IMR-90 (cell line): Measurements from ENCODE around the gene NPHS1. TPM values are rescaled to one million over a fixed set of nuclear protein-coding genes. Genes with fewer than 3 reads are reported as not detected.

Experiments used
- ATAC-seq: fragments of 200-7000 bp; cut with Tn5 transposase; 2 replicates; pipeline ENCODE4 v1.9.1; 2020; ENCODE audit warnings: low read depth, mild to moderate bottlenecking, moderate library complexity
- BruUV-seq: library from RNA; stranded (reverse); fragments of 400-500 nt; replicated peaks from 2 replicates; lab custom pipeline; 2021; lab: Mats Ljungman, UMichigan
- CTCF ChIA-PET: fragments of 300-600 bp; formaldehyde crosslinking; extraction: SDS; loops from one replicate; lab custom pipeline; 2021; ENCODE audit warnings: antibody characterized with exemption; lab: Yijun Ruan, JAX
- POLR2A ChIA-PET: fragments of 300-600 bp; sonication (Branson Sonifier 250); formaldehyde crosslinking; loops from one replicate; lab custom pipeline; 2022; ENCODE audit warnings: antibody characterized with exemption; ENCODE audit not compliant: unreplicated experiment; lab: Charles Lee
- DNase-seq: peaks from one replicate; pipeline ENCODE4 v3.0.0; 2013
- H2AFZ ChIP-seq: replicated peaks from 2 replicates; pipeline ENCODE3; 2013; ENCODE audit warnings: low read length, mild to moderate bottlenecking; ENCODE audit not compliant: poor library complexity
- H2AK5ac ChIP-seq: 2 replicates; pipeline ENCODE4 v1.6.1; 2013; ENCODE audit warnings: low read depth, low read length, inconsistent platforms
- H2AK9ac ChIP-seq: replicated peaks from 2 replicates; pipeline ENCODE3; 2013; ENCODE audit warnings: mild to moderate bottlenecking, low read depth, low read length, moderate library complexity; ENCODE audit not compliant: poor library complexity
- H2BK120ac ChIP-seq: 2 replicates; pipeline ENCODE4 v1.6.1; 2013; ENCODE audit warnings: low read depth, low read length, inconsistent platforms
- H2BK15ac ChIP-seq: 3 replicates; pipeline ENCODE4 v1.6.1; 2013; ENCODE audit warnings: low read depth, low read length, inconsistent platforms
- H2BK20ac ChIP-seq: 2 replicates; pipeline ENCODE4 v1.6.1; 2013; ENCODE audit warnings: low read depth, mild to moderate bottlenecking, inconsistent platforms, low read length, moderate library complexity
- H2BK5ac ChIP-seq: 2 replicates; pipeline ENCODE4 v1.6.1; 2013; ENCODE audit warnings: mild to moderate bottlenecking, low read depth, low read length, inconsistent platforms; ENCODE audit not compliant: poor library complexity, severe bottlenecking
- H3K14ac ChIP-seq: replicated peaks from 2 replicates; pipeline ENCODE4 v1.6.1; 2013; ENCODE audit warnings: low read depth, low read length, inconsistent platforms
- H3K18ac ChIP-seq: 2 replicates; pipeline ENCODE4 v1.6.1; 2013; ENCODE audit warnings: low read depth, low read length, control low read depth
- H3K23ac ChIP-seq: 2 replicates; pipeline ENCODE4 v1.6.1; 2013; ENCODE audit warnings: low read depth, low read length, inconsistent platforms
- H3K27ac ChIP-seq: 2 replicates; pipeline ENCODE4 v1.5.1; 2013; ENCODE audit warnings: mild to moderate bottlenecking, control low read depth, low read length; ENCODE audit not compliant: insufficient read depth
- H3K27me3 ChIP-seq: 2 replicates; pipeline ENCODE4 v1.6.1; 2013; ENCODE audit warnings: low read length; ENCODE audit not compliant: control insufficient read depth, insufficient read depth
- H3K36me3 ChIP-seq: 2 replicates; pipeline ENCODE4 v1.6.1; 2013; ENCODE audit warnings: low read length, mixed read lengths; ENCODE audit not compliant: control insufficient read depth, insufficient read depth
- H3K4ac ChIP-seq: 2 replicates; pipeline ENCODE4 v1.6.1; 2013; ENCODE audit warnings: low read depth, low read length, inconsistent platforms
- H3K4me1 ChIP-seq: 2 replicates; pipeline ENCODE4 v1.6.1; 2013; ENCODE audit warnings: low read length, mixed read lengths; ENCODE audit not compliant: control insufficient read depth, insufficient read depth
- H3K4me2 ChIP-seq: 2 replicates; pipeline ENCODE4 v1.6.1; 2013; ENCODE audit warnings: low read depth, mild to moderate bottlenecking, control low read depth, low read length, moderate library complexity
- H3K4me3 ChIP-seq: 2 replicates; pipeline ENCODE4 v1.5.1; 2013; ENCODE audit warnings: low read depth, mild to moderate bottlenecking, control low read depth, low read length, moderate library complexity; ENCODE audit not compliant: insufficient read depth
- H3K56ac ChIP-seq: 2 replicates; pipeline ENCODE4 v1.6.1; 2013; ENCODE audit warnings: low read length, inconsistent platforms; ENCODE audit not compliant: insufficient read depth; ENCODE audit errors: extremely low read depth
- H3K79me1 ChIP-seq, 2 experiments: 2 replicates each; pipeline ENCODE4 v1.6.1; 2013; ENCODE audit warnings: low read length in 2 of 2, inconsistent platforms in 1 of 2, low read depth in 1 of 2
- H3K9ac ChIP-seq: 2 replicates; pipeline ENCODE4 v1.6.1; 2013; ENCODE audit warnings: low read depth, low read length, control low read depth
- H3K9me1 ChIP-seq: 2 replicates; pipeline ENCODE4 v1.6.1; 2013; ENCODE audit warnings: low read length, inconsistent platforms; ENCODE audit not compliant: insufficient read depth
- H3K9me3 ChIP-seq: 2 replicates; pipeline ENCODE4 v1.6.1; 2013; ENCODE audit warnings: low read length; ENCODE audit not compliant: control insufficient read depth, insufficient read depth
- H4K20me1 ChIP-seq: 2 replicates; pipeline ENCODE4 v1.6.1; 2013; ENCODE audit warnings: low read length, inconsistent platforms; ENCODE audit not compliant: insufficient read depth
- H4K5ac ChIP-seq: 2 replicates; pipeline ENCODE4 v1.6.1; 2013; ENCODE audit warnings: mild to moderate bottlenecking, low read depth, low read length, control low read depth
- H4K8ac ChIP-seq, 2 experiments: 2 replicates each; pipeline ENCODE4 v1.6.1; 2013; ENCODE audit warnings: low read depth in 2 of 2, low read length in 2 of 2, control low read depth in 1 of 2, inconsistent platforms in 1 of 2
- H4K91ac ChIP-seq: 2 replicates; pipeline ENCODE4 v1.6.1; 2013; ENCODE audit warnings: low read depth, low read length, inconsistent platforms; ENCODE audit not compliant: insufficient read depth
- BHLHE40 ChIP-seq: fragments of 150-350 bp; IDR thresholded peaks from 2 replicates; pipeline ENCODE4 v1.6.1; 2016; ENCODE audit warnings: mild to moderate bottlenecking, low read depth, low read length
- CEBPB ChIP-seq: IDR thresholded peaks from 2 replicates; pipeline ENCODE4 v1.6.1; 2012; ENCODE audit warnings: low read depth, low read length, improper control_type of control experiment
- CHD1 ChIP-seq: IDR thresholded peaks from 2 replicates; pipeline ENCODE4 v1.6.1; 2012; ENCODE audit warnings: low read depth, low read length, improper control_type of control experiment
- CTCF ChIP-seq: conservative IDR thresholded peaks from 2 replicates; pipeline ENCODE4 v1.5.1; 2012; ENCODE audit warnings: mild to moderate bottlenecking, low read depth, low read length, improper control_type of control experiment
- FOS ChIP-seq: fragments of 150-350 bp; IDR thresholded peaks from 2 replicates; pipeline ENCODE4 v1.6.1; 2016; ENCODE audit warnings: low read depth, low read length
- MAFK ChIP-seq: IDR thresholded peaks from 2 replicates; pipeline ENCODE4 v1.6.1; 2012; ENCODE audit warnings: low read depth, low read length, improper control_type of control experiment
- MAZ ChIP-seq: IDR thresholded peaks from 2 replicates; pipeline ENCODE4 v1.6.1; 2012; ENCODE audit warnings: low read depth, mild to moderate bottlenecking, low read length, improper control_type of control experiment, moderate library complexity, borderline replicate concordance
- MXI1 ChIP-seq: IDR thresholded peaks from 2 replicates; pipeline ENCODE4 v1.6.1; 2012; ENCODE audit warnings: low read depth, mild to moderate bottlenecking, low read length, moderate library complexity, borderline replicate concordance
- NFE2L2 ChIP-seq: fragments of 150-350 bp; IDR thresholded peaks from 2 replicates; pipeline ENCODE4 v1.6.1; 2016; ENCODE audit warnings: low read depth, mild to moderate bottlenecking, low read length
- POLR2A ChIP-seq: IDR thresholded peaks from 2 replicates; pipeline ENCODE4 v1.6.1; 2012; ENCODE audit warnings: mild to moderate bottlenecking, low read depth, low read length
- RAD21 ChIP-seq: IDR thresholded peaks from 2 replicates; pipeline ENCODE4 v1.6.1; 2012; ENCODE audit warnings: low read length, improper control_type of control experiment
- RCOR1 ChIP-seq: IDR thresholded peaks from 2 replicates; pipeline ENCODE4 v1.6.1; 2012; ENCODE audit warnings: mild to moderate bottlenecking, low read length, improper control_type of control experiment; ENCODE audit not compliant: insufficient replicate concordance
- RFX5 ChIP-seq: IDR thresholded peaks from 2 replicates; pipeline ENCODE4 v1.8.0; 2012; ENCODE audit warnings: low read depth, mild to moderate bottlenecking, low read length, moderate library complexity
- SMC3 ChIP-seq: fragments of 150-350 bp; IDR thresholded peaks from 2 replicates; pipeline ENCODE4 v1.6.1; 2016; ENCODE audit warnings: low read depth, mild to moderate bottlenecking, antibody characterized with exemption, low read length, moderate library complexity
- WGBS, 2 experiments: methylation state at CpG; one replicate each; pipeline versions ENCODE4 v1.1.5 to v1.1.7; 2013; ENCODE audit warnings: missing lambda C conversion rate in 2 of 2; ENCODE audit not compliant: insufficient read length in 1 of 2; ENCODE audit errors: extremely low coverage in 2 of 2; 5-methylcytosine and 5-hydroxymethylcytosine counted together
- dilution Hi-C: fragments of 300-500 bp; cut with HindIII; formaldehyde crosslinking; loops from one replicate; pipeline ENCODE4 v1.14.3; 2018; ENCODE audit warnings: low sequenced_read_pairs; ENCODE audit not compliant: unreplicated experiment
- in situ Hi-C: fragments of 300-500 bp; cut with MboI; formaldehyde crosslinking; loops from 3 replicates; pipeline ENCODE4 v1.14.3; 2019; ENCODE audit warnings: low sequenced_read_pairs, inconsistent platforms, mixed read lengths
- intact Hi-C: fragments of 100-400 bp; cut with micrococcal nuclease; formaldehyde crosslinking; loops from 2 replicates; pipeline ENCODE4 v1.10.0; 2022
- polyA plus RNA-seq, 3 experiments: library from polyadenylated mRNA; depleted of rRNA; stranded (reverse); fragments of >200 nt; gene quantifications; 2 replicates each; pipeline ENCODE4 v1.2.3, GENCODE V29; 2012; ENCODE audit warnings: low replicate concordance in 1 of 3
- total RNA-seq: library from RNA; depleted of rRNA; stranded (reverse); fragments of >200 nt; gene quantifications from 2 replicates; pipeline ENCODE4 v1.2.3, GENCODE V29; 2012
- TF ChIP-seq, protein P1 (sequence below): fragments of 150-350 bp; IDR thresholded peaks from 2 replicates; pipeline ENCODE4 v1.6.1; 2017; ENCODE audit warnings: mild to moderate bottlenecking, antibody characterized with exemption, low read length, low read depth
- TF ChIP-seq, protein P2 (sequence below): fragments of 150-350 bp; IDR thresholded peaks from 2 replicates; pipeline ENCODE4 v1.6.1; 2016; ENCODE audit warnings: low read depth, mild to moderate bottlenecking, low read length, moderate library complexity, borderline replicate concordance

Gene NPHS1
- total and polyA plus RNA-seq, 2 of the 4 experiments (the other 2 are of a cell fraction), result not detected

- H2BK5ac ChIP-seq, result no peak overlapping the region
- no peaks in the 10 kb centered on the region for H3K27me3 ChIP-seq
- H3K4me1 ChIP-seq, result 0 out of 2 replicates have a peak, but pooled peaks cover 6% of the 10 kb centered on the region
- H3K56ac ChIP-seq, result no peak overlapping the region
- H3K18ac ChIP-seq, result no peak overlapping the region
- WGBS, 2 experiments, result no CpG with 5 or more reads among the region's 2 CpGs
- no peak overlapping the region for H2AK5ac ChIP-seq
- H4K20me1 ChIP-seq, result no peaks in the 10 kb centered on the region
- no peaks in the 10 kb centered on the region for H3K9me3 ChIP-seq
- H2AK9ac ChIP-seq, result no peak overlapping the region
- ATAC-seq (no peak), DNase-seq (no peak)
- H2BK20ac ChIP-seq, result no peak overlapping the region
- H4K8ac ChIP-seq, result no peak overlapping the region
- H3K4ac ChIP-seq, result no peak overlapping the region
- H3K36me3 ChIP-seq, result peaks cover 33% of the 10 kb centered on the region
- H3K27ac ChIP-seq, result no peak overlapping the region
- no peak overlapping the region for H4K91ac ChIP-seq
- POLR2A ChIA-PET, result interaction anchor here (0.5 kb wide), 1 partner anchor 257 kb away, joined by 3 read pairs; no protein-coding TSS in a partner anchor
- no TSS peak for BruUV-seq
- CTCF ChIA-PET, result interaction anchor here (1.2 kb wide), 1 partner anchor 37 kb away, joined by 4 read pairs; no protein-coding TSS in a partner anchor
- H2BK120ac ChIP-seq, result no peak overlapping the region
- no peak overlapping the region for H3K4me2 ChIP-seq
- in situ Hi-C loops, result no loop called here
- H3K9me1 ChIP-seq, result no peaks in the 10 kb centered on the region; the same call in 1 of the 2 replicates
- TF ChIP-seq SMC3 (no peak), POLR2A (no peak), BHLHE40 (no peak), RCOR1 (no peak), RAD21 (no peak), NFE2L2 (no peak), MAZ (no peak), CHD1 (no peak), CTCF (no peak), MAFK (no peak), MXI1 (no peak), RFX5 (no peak), CEBPB (no peak), FOS (no peak)
- TF ChIP-seq, protein P1, sequence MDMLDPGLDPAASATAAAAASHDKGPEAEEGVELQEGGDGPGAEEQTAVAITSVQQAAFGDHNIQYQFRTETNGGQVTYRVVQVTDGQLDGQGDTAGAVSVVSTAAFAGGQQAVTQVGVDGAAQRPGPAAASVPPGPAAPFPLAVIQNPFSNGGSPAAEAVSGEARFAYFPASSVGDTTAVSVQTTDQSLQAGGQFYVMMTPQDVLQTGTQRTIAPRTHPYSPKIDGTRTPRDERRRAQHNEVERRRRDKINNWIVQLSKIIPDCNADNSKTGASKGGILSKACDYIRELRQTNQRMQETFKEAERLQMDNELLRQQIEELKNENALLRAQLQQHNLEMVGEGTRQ, result no peak
- TF ChIP-seq, protein P2, sequence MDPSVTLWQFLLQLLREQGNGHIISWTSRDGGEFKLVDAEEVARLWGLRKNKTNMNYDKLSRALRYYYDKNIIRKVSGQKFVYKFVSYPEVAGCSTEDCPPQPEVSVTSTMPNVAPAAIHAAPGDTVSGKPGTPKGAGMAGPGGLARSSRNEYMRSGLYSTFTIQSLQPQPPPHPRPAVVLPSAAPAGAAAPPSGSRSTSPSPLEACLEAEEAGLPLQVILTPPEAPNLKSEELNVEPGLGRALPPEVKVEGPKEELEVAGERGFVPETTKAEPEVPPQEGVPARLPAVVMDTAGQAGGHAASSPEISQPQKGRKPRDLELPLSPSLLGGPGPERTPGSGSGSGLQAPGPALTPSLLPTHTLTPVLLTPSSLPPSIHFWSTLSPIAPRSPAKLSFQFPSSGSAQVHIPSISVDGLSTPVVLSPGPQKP, result no peak
- dilution Hi-C loops, result no loop called here
- no peak overlapping the region for H3K23ac ChIP-seq
- H4K5ac ChIP-seq, result no peak overlapping the region
- H3K14ac ChIP-seq, result no peak overlapping the region
- peaks cover 21 to 31% of the 10 kb centered on the region in 2 experiments; a peak in 3 of 4 replicates for H3K79me1 ChIP-seq
- H2AFZ ChIP-seq, result no peak overlapping the region
- H2BK15ac ChIP-seq, result no peak overlapping the region
- no peak overlapping the region for H3K4me3 ChIP-seq
- no peak overlapping the region for H3K9ac ChIP-seq
- intact Hi-C loops, result no loop called here
Observed at GRCh38 chr19:35894342-35894741, 42.0 kb upstream of the NPHS1 start.
